GM06990 (cell line): ENCODE results near the gene POLR2I.

ENCODE experiments used
- DNase-seq: peaks from one replicate; pipeline ENCODE4 v3.0.0-alpha.2; 2011; ENCODE audit not compliant: insufficient read length; ENCODE audit errors: extremely low read depth
- H3K27me3 ChIP-seq: replicated peaks from 2 replicates; pipeline ENCODE4 v1.6.0; 2011; ENCODE audit warnings: low read length; ENCODE audit not compliant: control insufficient read depth, insufficient read depth
- H3K36me3 ChIP-seq: 2 replicates; pipeline ENCODE4 v1.5.1; 2011; ENCODE audit warnings: low read length; ENCODE audit not compliant: control insufficient read depth, insufficient read depth
- H3K4me3 ChIP-seq: replicated peaks from 2 replicates; pipeline ENCODE4 v1.5.1; 2011; ENCODE audit warnings: low read depth, mild to moderate bottlenecking, control low read depth, low read length
- TF ChIP-seq, protein P1 (sequence below): IDR thresholded peaks from 2 replicates; pipeline ENCODE4 v1.5.1; 2011; ENCODE audit warnings: low read length, control low read depth, mild to moderate bottlenecking, inconsistent platforms; ENCODE audit not compliant: insufficient read depth, poor library complexity, severe bottlenecking

Gene POLR2I

DNA sequence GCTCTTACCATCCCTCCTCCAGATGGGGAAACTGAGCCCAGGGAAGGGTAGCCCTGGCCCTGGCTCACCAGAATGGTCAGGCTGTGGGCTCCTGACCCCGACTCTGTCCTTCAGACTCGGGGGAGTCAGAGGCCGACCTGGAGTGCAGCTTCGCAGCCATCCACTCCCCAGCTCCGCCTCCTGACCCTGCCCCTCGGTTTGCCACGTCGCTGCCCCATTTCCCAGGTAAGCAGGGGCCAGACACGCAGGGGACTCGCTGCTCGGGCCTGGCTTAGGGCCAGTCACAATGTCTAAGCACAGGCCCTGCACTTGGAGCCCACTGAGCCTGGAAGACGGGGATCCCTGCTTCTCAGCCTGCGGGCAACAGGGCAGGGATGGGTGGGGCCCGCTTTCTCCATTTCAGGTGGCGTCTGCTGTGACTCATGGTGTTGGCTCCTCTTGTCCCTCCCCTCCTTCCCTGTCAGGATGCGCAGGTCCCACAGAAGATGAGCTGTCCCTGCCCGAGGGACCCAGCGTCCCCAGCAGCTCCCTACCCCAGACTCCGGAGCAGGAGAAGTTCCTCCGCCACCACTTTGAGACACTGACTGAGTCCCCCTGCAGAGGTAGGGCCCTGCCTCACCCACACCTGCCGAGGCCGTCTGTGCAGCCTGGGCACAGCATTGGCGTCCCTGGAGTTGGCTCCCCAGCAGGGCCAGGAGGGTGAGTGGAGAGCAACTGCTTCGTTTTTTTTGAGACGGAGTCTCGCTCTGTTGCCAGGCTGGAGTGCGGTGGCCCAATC, 12.9 kb downstream of the POLR2I start:
- TF ChIP-seq, protein P1, sequence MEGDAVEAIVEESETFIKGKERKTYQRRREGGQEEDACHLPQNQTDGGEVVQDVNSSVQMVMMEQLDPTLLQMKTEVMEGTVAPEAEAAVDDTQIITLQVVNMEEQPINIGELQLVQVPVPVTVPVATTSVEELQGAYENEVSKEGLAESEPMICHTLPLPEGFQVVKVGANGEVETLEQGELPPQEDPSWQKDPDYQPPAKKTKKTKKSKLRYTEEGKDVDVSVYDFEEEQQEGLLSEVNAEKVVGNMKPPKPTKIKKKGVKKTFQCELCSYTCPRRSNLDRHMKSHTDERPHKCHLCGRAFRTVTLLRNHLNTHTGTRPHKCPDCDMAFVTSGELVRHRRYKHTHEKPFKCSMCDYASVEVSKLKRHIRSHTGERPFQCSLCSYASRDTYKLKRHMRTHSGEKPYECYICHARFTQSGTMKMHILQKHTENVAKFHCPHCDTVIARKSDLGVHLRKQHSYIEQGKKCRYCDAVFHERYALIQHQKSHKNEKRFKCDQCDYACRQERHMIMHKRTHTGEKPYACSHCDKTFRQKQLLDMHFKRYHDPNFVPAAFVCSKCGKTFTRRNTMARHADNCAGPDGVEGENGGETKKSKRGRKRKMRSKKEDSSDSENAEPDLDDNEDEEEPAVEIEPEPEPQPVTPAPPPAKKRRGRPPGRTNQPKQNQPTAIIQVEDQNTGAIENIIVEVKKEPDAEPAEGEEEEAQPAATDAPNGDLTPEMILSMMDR, result no peak
- Histone ChIP-seq H3K36me3 (peaks cover 47% of the 10 kb centered on the region), H3K4me3 (no peak overlapping the region), H3K27me3 (no peaks in the 10 kb centered on the region)
- DNase-seq, result no peak

DNA sequence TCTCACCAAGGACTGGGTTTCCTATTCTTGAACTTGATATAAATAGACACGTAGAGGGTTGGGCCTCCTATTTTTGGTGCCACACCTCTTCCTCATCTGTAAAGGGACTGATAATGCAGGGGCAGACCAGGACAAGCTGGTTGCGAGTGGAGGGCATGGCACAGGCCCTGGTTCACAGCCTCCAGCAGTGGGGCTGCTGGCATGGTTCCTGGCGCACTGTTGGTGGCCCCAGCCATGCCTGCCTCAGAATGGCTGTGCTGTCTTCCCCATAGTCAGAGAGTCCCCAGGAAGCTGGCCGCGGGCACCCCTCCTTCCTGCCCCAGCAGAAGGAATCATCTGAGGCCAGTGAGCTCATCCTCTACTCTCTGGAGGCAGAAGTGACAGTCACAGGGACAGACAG, 14.2 kb downstream of the POLR2I start:
- TF ChIP-seq, protein P1, result no peak
- no peak overlapping the region for H3K4me3 ChIP-seq
- H3K27me3 ChIP-seq, result no peaks in the 10 kb centered on the region
- DNase-seq, result no peak
- H3K36me3 ChIP-seq, result peaks cover 47% of the 10 kb centered on the region

DNA sequence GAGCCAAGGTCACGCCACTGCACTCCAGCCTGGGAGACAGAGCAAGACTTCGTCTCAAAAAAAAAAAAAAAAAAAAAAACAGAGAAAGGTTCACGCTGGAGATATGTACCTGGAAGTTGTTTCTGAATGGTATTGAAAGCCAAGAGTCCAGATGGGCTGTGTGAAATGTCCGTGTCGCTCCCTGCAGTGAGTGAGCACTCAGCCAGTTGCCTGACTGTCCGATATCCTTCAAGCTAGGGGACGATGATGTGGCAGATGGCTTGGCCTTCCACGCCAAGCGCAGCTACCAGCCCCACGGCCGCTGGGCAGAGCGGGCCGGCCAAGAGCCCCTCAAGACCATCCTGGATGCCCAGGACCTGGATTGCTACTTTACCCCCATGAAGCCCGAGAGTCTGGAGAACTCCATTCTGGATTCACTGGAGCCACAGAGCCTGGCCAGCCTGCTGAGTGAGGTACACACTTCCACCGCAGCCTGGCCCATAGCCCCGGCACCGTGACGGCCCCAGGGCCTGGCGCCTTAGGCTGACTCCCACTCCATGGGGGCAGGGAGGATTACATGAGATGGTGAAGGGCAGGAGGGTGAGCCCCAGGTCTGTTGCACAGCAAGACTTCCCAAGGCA, 15.4 kb downstream of the POLR2I start:
- no peak overlapping the region for H3K4me3 ChIP-seq
- H3K36me3 ChIP-seq, result peaks cover 36% of the 10 kb centered on the region
- no peak for DNase-seq
- TF ChIP-seq, protein P1, result no peak
- no peaks in the 10 kb centered on the region for H3K27me3 ChIP-seq

DNA sequence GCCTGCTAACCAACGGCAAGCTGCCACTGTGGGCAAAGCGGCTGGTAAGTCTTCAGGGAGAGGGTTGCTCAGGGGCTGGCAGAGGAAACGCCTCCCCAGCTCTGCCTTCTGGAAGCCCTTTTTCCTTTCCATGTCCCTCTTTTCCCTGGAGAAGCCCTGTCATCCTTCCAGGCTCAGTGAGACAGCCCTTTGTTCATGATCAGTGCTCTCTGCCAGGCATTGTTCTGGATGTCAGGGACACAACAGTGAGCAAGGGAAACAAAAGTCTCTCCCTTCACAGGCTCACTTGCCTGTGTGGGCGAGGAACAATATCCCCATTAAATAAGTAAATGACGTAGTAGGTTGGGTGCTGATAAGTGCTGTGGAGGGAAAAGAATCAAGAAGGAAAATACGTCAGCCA, 17.6 kb downstream of the POLR2I start:
- DNase-seq, result no peak

DNA sequence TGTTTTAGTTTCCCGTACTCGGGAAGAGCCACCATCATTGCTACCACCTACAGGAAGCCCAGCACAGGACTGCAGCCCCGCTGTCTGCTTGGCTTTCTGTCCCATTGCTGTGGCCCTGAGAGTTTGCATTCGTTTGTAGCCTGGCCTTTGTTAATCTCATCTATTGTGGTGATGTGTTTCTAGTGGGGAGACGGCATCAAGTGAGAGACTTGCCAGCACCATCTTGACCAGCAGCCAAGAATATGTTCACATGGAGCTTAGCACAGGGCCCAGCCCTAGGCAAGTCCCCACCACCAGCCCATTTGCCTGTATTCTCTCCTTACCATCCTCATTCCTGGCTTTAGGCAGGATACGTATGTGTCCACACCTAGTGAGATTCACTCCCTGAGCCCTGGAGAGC, 21.0 kb downstream of the POLR2I start:
- no peak overlapping the region for H3K4me3 ChIP-seq
- H3K36me3 ChIP-seq, result peaks cover 25% of the 10 kb centered on the region
- TF ChIP-seq, protein P1, result peak; percentile 1
- H3K27me3 ChIP-seq, result no peaks in the 10 kb centered on the region
- no peak for DNase-seq

More for the DNA sequence above, 17.6 kb downstream of the POLR2I start:
- no peak overlapping the region for H3K4me3 ChIP-seq
- H3K27me3 ChIP-seq, result no peaks in the 10 kb centered on the region
- peaks cover 27% of the 10 kb centered on the region for H3K36me3 ChIP-seq
- TF ChIP-seq, protein P1, result no peak
